K562 (cell line): ENCODE measurements around the gene DLGAP1. TPM values are rescaled to one million over a fixed set of nuclear protein-coding genes. Genes with fewer than 3 reads are reported as not detected.

Experiments used
- ARID1B ChIP-seq: fragments of 450-650 bp; IDR thresholded peaks from 2 replicates; pipeline ENCODE4 v1.6.1; 2016; ENCODE audit warnings: antibody characterized with exemption, mild to moderate bottlenecking, inconsistent platforms
- ATF1 ChIP-seq, 2 experiments: fragments of 450-650 bp in 1 of 2; IDR thresholded peaks; 2 replicates each; pipeline ENCODE4 v1.6.1; 2016; ENCODE audit warnings: missing compliant biosample characterization in 1 of 2, missing genetic modification characterization in 1 of 2
- BDP1 ChIP-seq: IDR thresholded peaks from 3 replicates; pipeline ENCODE4 v1.6.1; 2011; ENCODE audit not compliant: insufficient read length, insufficient read depth
- BHLHE40 ChIP-seq: IDR thresholded peaks from 2 replicates; pipeline ENCODE4 v1.6.1; 2011; ENCODE audit warnings: low read length, improper control_type of control experiment
- DPF2 ChIP-seq: fragments of 450-650 bp; IDR thresholded peaks from 2 replicates; pipeline ENCODE4 v1.6.1; 2016
- ELK3 ChIP-seq: fragments of 450-650 bp; formaldehyde crosslinking; IDR thresholded peaks from 2 replicates; pipeline ENCODE4 v1.4.0; 2020; ENCODE audit warnings: mild to moderate bottlenecking
- EP300 ChIP-seq: IDR thresholded peaks from 2 replicates; pipeline ENCODE4 v1.6.1; 2012; ENCODE audit warnings: low read length, improper control_type of control experiment
- HDAC6 ChIP-seq: IDR thresholded peaks from 2 replicates; pipeline ENCODE4 v1.6.1; 2012; ENCODE audit warnings: low read depth, mild to moderate bottlenecking, control low read depth, inconsistent platforms, low read length, moderate library complexity
- HDGF ChIP-seq: fragments of 450-650 bp; IDR thresholded peaks from 2 replicates; pipeline ENCODE4 v1.6.1; 2016
- HIVEP1 ChIP-seq: fragments of 250-450 bp; sonication (Bioruptor Pico); IDR thresholded peaks from 2 replicates; pipeline ENCODE4 v1.4.0; 2020; ENCODE audit warnings: mild to moderate bottlenecking
- HMGN3 ChIP-seq: IDR thresholded peaks from 2 replicates; pipeline ENCODE4 v1.6.1; 2011; ENCODE audit warnings: borderline replicate concordance, low read depth, mild to moderate bottlenecking, mixed read lengths, low read length; ENCODE audit not compliant: insufficient read length; ENCODE audit errors: extremely low read depth
- KAT8 ChIP-seq: fragments of 450-650 bp; IDR thresholded peaks from 2 replicates; pipeline ENCODE4 v1.6.1; 2016; ENCODE audit warnings: low read depth, mild to moderate bottlenecking
- MCM5 ChIP-seq: fragments of 450-650 bp; IDR thresholded peaks from 2 replicates; pipeline ENCODE4 v1.6.1; 2016; ENCODE audit warnings: low read depth
- NFATC3 ChIP-seq: fragments of 450-650 bp; IDR thresholded peaks from 2 replicates; pipeline ENCODE4 v1.6.1; 2017; ENCODE audit warnings: mild to moderate bottlenecking
- RAD21 ChIP-seq, 2 experiments: fragments of 250-450 bp in 1 of 2; fragments of 450-650 bp in 1 of 2; sonication (Bioruptor Pico) in 1 of 2; formaldehyde crosslinking in 1 of 2; IDR thresholded peaks in 1 of 2; conservative IDR thresholded peaks in 1 of 2; 2 replicates each; pipeline versions ENCODE4 v1.4.0 to v1.8.0; 2020 to 2022; ENCODE audit warnings: mild to moderate bottlenecking in 2 of 2, moderate library complexity in 1 of 2
- TFAM ChIP-seq: fragments of 250-450 bp; sonication (Bioruptor Pico); conservative IDR thresholded peaks from 2 replicates; pipeline ENCODE4 v1.5.0; 2021; ENCODE audit warnings: mild to moderate bottlenecking, moderate library complexity
- ZBTB26 ChIP-seq: fragments of 450-650 bp; formaldehyde crosslinking; IDR thresholded peaks from 2 replicates; pipeline ENCODE4 v1.4.0; 2022; ENCODE audit warnings: missing genetic modification characterization
- ZNF589 ChIP-seq: fragments of 200-800 bp; sonication (Bioruptor generic); IDR thresholded peaks from 2 replicates; pipeline ENCODE4 v1.6.1; 2016; ENCODE audit warnings: low read depth, missing genetic modification characterization, missing compliant biosample characterization
- ZNF785 ChIP-seq: fragments of 250-450 bp; sonication (Bioruptor Pico); IDR thresholded peaks from 2 replicates; pipeline ENCODE4 v1.4.0; 2020; ENCODE audit warnings: mild to moderate bottlenecking
- polyA plus RNA-seq, 8 experiments: library from polyadenylated mRNA; depleted of rRNA in 4 of 8; stranded (reverse) in 5 of 8; unstranded in 3 of 8; fragments of >200 nt; fragmentation: Nextera tagmentation in 2 of 8; fragmentation: Illumina TruSeq in 1 of 8; extraction: Ambion mirVana in 2 of 8; extraction: Trizol in 1 of 8; gene quantifications; 2 replicates each; pipeline versions ENCODE4 v1.2.1 to v1.2.3, GENCODE V29; 2011 to 2014; ENCODE audit warnings: inconsistent platforms in 1 of 8, missing spikeins in 1 of 8
- total RNA-seq, 7 experiments: library from RNA; depleted of rRNA in 6 of 7; stranded (reverse); fragments of >200 nt in 6 of 7; fragmentation: Illumina TruSeq in 2 of 7; extraction: Trizol in 2 of 7; gene quantifications; 2 replicates each; pipeline versions ENCODE4 v1.2.1 to v1.2.3, GENCODE V29; 2011 to 2021; ENCODE audit warnings: low replicate concordance in 1 of 7
- TF ChIP-seq, protein P1 (sequence below), 2 experiments: fragments of 450-650 bp in 1 of 2; sonication (generic) in 1 of 2; formaldehyde crosslinking in 1 of 2; IDR thresholded peaks in 1 of 2; conservative IDR thresholded peaks in 1 of 2; 2 replicates each; pipeline versions ENCODE4 v1.6.1 to v1.8.1; 2016 to 2023; ENCODE audit warnings: mild to moderate bottlenecking in 2 of 2, moderate library complexity in 2 of 2, inconsistent platforms in 1 of 2, missing genetic modification reagents in 1 of 2
- TF ChIP-seq, protein P2 (sequence below): sonication (generic); formaldehyde crosslinking; IDR thresholded peaks from 2 replicates; pipeline ENCODE4 v1.8.0; 2022; ENCODE audit warnings: mild to moderate bottlenecking, missing genetic modification reagents

DLGAP1 gene
- total and polyA plus RNA-seq, 9 of the 15 experiments (the other 6 are each of a cell fraction or from before 2014, with no cell fraction given): 0.04 to 0.22 (median 0.08) TPM

GRCh38 chr18:3468833-3469232 lies 986.3 kb downstream of the DLGAP1 start (continued):
- TF ChIP-seq, protein P1, sequence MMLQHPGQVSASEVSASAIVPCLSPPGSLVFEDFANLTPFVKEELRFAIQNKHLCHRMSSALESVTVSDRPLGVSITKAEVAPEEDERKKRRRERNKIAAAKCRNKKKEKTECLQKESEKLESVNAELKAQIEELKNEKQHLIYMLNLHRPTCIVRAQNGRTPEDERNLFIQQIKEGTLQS (IDR thresholded peaks at IDR 0.05): peak; percentile 97
- TF ChIP-seq, protein P1 (CRISPR knock-in tag; conservative IDR thresholded peaks at IDR 0.05): no peak; the same call in 1 of the 2 replicates
- TF ChIP-seq MCM5: no peak
- peak; percentile 69 for TF ChIP-seq ARID1B
- TF ChIP-seq, protein P2, sequence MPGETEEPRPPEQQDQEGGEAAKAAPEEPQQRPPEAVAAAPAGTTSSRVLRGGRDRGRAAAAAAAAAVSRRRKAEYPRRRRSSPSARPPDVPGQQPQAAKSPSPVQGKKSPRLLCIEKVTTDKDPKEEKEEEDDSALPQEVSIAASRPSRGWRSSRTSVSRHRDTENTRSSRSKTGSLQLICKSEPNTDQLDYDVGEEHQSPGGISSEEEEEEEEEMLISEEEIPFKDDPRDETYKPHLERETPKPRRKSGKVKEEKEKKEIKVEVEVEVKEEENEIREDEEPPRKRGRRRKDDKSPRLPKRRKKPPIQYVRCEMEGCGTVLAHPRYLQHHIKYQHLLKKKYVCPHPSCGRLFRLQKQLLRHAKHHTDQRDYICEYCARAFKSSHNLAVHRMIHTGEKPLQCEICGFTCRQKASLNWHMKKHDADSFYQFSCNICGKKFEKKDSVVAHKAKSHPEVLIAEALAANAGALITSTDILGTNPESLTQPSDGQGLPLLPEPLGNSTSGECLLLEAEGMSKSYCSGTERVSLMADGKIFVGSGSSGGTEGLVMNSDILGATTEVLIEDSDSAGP (CRISPR knock-in tag): no peak
- no peak for TF ChIP-seq RAD21 (CRISPR knock-in tag; conservative IDR thresholded peaks at IDR 0.05 in 1 of 2, IDR thresholded peaks at IDR 0.05 in 1 of 2)
- TF ChIP-seq KAT8: no peak
- 0 out of 2 replicates have a peak, but pooled peaks have one; percentile 37 for TF ChIP-seq DPF2
- TF ChIP-seq ZNF785 (CRISPR knock-in tag): no peak
- peak; percentile 55; the same call in 1 of the 2 replicates for TF ChIP-seq EP300
- TF ChIP-seq ATF1 (CRISPR knock-in tag; IDR thresholded peaks at IDR 0.05): no peak
- TF ChIP-seq ATF1 (tag; IDR thresholded peaks at IDR 0.05): peak; percentile 33; the same call in 1 of the 2 replicates
- TF ChIP-seq HDGF: no peak
- 0 out of 2 replicates have a peak, but pooled peaks have one; percentile 45 for TF ChIP-seq ZNF589 (CRISPR knock-in tag)
- TF ChIP-seq HIVEP1 (CRISPR knock-in tag): no peak
- TF ChIP-seq ZBTB26 (CRISPR knock-in tag): no peak
- no peak for TF ChIP-seq HMGN3
- TF ChIP-seq NFATC3: no peak
- no peak for TF ChIP-seq HDAC6
- TF ChIP-seq ELK3 (CRISPR knock-in tag): no peak
- TF ChIP-seq BDP1: no peak
- peak; percentile 22; the same call in 1 of the 2 replicates for TF ChIP-seq BHLHE40
- no peak for TF ChIP-seq TFAM
